ENCODE measurements around the gene SLC38A1.
"Not testable (repeated sequence)": the region's sequence is repeated elsewhere in the genome, so short reads cannot be mapped to it uniquely, and the experiment has no call there.

Gene SLC38A1

DNA sequence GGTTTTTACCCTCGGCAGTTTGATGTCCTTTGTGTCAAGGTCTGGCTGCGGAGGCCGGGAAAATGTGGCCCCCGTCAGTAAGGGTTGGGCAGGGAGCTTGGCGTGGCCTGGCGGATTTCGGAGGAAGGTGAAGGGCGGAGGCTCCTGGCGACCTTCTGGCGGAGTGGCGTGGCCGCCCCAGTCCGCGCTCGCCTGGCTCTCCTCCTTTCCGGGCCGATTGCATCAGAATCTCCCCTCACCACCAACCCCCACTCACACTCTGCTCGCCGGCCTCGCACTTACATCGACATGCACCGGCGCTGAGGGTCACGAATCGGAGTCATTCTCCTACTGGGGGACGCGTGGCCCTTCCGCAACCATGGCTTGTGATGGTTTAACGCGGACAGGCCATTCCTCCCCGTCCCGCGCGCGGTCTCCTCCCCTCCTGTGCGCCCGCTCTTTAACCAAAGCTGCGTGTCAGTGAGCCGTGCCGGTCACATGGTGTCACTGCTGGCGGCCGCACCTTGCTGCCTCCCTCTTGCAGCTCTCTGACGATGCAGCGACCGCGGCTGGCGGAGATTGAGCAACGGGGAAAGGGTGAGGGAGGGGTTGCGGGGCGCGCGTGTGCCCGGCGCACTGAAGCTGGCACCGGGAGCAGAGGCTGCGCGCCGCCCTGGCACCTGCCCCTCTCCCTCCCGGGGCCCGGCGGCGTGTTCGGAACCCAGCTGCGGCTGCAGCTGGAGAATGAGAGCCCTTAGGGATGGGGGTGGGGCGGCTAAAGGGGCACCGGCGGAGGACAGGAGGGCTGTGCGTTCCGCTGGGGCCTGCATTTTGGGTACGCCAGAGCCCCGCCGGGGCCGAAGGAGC lies at the start of gene SLC38A1:
Gene SLC38A1, minus strand, starts transcription at position 461 of the 846 bp plus-strand sequence. CDS start 29,243 bp downstream, outside the sequence.
- peak; percentile 92 for DNase-seq

DNA sequence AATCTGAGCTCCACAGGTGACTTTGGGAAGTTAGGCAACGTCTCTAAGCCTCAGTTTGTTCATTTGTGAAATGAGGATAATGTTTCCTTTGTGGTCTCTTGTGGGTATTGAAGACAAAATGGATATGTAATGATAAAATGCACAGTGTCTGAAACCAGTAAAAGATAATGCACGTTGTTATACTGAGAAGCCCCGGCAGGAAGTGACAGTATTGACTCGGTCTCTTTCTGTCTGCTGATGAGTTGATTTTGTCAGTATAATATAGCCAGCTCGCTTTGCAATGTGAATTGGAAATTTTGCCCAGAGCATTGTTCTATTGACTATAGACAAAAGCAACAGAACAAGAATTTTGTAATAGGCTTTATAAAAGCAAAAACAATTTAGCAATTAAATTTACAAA lies 49.2 kb upstream of the SLC38A1 start:
- DNase-seq, result peak; percentile 28

DNA sequence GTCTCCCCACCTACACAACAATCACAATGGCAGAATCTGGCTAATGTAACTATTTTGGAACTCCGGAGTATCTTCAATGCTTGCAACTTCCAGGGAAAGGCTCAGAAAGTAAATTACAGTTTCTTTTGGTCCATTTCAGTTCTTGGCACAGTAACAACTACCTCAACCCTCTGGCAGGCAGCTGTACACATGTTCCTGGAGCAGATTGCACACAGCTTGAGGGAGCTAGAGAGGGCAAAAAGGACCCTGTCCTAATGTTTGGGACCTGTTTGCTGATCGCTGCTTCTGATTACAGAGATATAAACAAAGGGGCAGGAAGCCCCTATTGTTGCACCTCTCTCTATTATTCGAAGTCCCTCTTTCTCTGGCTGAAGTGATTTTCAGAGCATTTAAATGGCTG lies 35.2 kb upstream of the SLC38A1 start:
- DNase-seq, result no peak

DNA sequence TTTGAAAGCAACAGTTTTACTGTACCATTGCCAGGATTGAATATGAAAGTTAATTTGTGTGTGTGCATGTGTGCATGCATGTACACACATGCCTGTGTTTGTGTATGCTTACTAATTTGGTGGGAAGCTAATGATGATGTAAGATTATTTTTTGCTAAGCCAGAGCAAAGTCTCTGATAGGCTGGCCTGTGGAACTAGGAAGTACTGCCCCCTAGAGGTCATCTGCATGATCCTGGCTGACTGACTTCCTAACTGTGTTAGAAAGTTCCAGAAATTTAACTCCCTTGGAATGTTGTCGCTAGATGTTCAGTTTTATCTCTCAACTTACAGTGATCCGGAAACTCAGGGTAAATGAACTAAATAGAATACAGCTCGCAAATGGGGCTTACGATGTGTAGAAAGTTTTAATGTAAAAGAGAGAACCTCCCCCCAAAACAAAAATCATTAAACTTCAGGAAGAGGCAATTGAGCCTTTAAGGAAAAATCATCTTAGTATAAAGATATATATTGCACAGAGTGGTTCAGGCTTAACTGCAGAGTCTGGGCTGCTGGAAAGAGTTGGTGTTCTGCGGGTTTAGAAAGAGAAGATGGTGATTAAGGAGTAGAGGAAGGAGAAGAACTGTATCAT lies 34.3 kb upstream of the SLC38A1 start:
- peak; percentile 66 for DNase-seq

DNA sequence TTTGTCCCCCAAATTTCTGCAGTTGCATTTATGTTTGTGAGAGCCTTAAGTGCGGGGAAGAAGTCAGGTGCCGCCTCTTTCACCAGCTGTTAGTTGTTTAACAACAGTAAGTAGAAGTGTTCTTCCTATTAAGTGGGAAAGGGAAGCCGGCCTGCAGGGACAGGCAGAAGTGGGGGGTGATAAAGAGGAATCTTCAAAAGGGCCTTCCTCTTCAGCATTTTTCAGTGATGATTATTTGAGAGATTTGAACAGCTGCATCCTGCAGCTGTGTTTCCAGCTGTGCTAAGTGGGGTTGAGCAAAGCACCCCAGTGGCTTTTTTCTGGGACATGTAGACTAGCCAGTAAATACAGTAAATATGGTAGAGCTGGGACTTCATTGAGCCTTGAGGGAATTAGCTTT lies 32.1 kb upstream of the SLC38A1 start:
- DNase-seq, result peak; percentile 55

DNA sequence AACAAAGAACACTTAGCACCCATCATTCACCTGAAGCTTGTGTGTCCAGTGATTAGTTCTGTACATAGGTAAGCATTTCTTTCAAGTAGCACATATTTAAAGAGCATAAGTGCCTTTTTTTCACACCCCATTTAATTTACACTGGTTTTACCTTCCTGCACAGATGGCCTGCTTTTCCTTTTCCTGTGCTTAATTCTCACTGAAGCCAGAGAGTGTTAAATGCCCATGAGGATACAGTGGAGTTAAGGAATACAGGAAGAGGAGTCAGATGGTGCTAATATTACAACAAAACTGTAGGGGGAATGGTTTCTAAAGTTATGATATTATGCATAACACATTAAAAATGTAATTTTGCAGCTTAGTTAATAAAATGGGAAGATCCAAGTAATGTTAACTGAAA lies 31.0 kb upstream of the SLC38A1 start:
- DNase-seq, result no peak

DNA sequence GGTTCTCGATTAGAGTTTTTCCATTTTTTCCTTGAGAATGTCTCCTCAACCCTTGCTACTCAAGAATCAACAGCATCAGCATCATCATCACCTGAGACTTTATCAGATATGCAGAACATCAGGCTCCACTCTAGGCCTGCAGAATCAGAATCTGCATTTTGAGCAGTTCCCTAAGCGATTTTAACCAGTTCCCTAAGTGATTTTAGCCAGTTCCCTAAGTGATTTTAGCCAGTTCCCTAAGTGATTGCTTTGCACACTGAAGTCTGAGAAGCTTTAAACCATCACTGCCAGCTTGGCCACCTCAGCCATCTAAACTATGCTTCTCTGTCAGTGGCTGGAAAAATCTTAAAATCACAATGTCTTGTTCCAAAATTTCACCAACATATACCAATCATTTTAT lies 29.4 kb upstream of the SLC38A1 start:
- no peak for DNase-seq

DNA sequence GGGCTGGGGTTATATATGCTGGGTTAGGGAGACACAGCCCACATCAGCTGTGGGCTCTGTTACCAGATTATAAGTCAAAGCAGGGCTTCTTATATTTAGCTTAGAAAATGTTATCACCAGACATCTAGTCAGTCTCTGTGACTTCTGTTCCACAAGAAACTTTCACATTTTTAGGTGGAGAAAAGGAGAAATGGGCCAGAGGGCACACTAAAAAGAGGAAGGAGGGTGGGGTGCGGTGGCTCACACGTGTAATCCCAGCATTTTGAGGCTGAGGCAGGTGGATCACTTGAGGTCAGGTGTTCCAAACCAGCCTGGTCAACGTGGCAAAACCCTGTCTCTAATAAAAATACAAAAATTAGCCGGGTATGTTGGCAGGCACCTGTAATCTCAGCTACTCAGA lies 28.0 kb upstream of the SLC38A1 start:
- DNase-seq, result no peak

DNA sequence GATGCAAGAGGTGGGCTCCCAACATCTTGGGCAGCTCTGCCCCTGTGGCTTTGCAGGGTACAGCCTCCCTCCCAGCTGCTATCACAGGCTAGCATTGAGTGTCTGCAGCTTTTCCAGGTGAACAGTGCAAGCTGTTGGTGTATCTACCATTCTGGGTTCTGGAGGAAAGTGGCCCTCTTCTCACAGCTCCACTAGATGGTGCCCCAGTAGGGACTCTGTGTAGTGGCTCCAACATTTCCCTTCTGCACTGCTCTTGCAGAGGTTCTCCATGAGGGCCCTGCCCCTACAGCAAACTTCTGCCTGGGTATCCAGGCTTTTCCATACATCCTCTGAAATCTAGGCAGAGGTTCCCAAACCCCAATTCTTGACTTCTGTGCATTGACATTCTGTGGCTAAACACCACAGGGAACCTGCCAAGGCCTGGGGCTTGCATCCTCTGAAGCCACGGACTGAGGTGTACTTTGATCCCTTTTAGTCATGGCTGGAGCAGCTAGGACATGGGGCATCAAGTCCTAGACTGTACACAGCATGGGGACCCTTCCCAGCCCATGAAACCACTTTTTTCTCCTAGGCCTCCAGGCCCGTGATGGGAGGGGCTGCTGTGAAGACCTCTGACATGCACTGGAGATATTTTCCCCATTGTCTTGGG lies 24.0 kb upstream of the SLC38A1 start:
- no peak for DNase-seq

DNA sequence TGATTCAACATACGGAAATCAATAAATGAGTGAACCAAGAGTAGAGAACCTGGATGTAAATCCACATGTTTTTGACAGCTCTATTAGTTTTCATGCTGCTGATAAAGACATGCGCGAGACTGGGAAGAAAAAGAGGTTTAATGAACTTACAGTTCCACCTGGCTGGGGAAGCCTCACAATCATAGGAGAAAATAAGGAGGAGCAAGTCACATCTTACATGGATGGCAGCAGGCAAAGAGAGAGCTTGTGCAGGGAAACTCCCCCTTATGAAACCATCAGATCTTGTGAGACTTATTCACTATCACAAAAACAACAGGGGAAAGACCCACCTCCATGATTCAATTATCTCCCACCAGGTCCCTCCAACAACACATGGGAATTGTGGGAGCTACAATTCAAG lies 23.1 kb upstream of the SLC38A1 start:
- DNase-seq, result not testable (repeated sequence)

DNA sequence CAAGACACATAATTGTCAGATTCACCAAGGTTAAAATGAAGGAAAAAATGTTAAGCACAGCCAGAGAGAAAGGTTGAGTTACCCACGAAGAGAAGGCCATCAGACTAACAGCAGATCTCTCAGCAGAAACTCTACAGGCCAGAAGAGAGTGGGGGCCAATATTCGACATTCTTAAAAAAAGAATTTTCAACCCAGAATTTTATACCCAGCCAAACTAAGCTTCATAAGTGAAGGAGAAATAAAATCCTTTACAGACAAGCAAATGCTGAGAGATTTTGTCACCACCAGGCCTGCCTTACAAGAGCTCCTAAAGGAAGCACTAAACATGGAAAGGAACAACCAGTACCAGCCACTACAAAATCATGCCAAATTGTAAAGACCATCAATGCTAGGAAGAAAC lies 16.3 kb upstream of the SLC38A1 start:
- not testable (repeated sequence) for DNase-seq

DNA sequence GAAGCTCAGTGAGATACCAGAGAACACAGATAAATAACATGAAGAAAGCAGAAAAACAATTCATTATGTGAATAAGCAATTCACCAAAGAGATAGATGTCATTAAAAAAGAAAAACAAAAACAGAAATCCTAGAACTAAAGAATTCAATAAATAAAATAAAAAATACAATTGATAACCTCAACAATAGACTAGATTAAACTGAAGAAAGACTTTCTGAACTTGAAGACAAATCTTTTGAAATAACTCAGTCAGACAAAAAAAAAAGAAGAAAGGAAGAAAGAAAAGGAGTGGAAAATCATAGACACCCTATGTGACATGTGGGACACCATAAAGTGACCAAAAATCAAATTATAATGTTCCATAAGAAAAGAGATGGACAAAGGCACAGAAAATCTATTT lies 14.0 kb upstream of the SLC38A1 start:
- no peak for DNase-seq

DNA sequence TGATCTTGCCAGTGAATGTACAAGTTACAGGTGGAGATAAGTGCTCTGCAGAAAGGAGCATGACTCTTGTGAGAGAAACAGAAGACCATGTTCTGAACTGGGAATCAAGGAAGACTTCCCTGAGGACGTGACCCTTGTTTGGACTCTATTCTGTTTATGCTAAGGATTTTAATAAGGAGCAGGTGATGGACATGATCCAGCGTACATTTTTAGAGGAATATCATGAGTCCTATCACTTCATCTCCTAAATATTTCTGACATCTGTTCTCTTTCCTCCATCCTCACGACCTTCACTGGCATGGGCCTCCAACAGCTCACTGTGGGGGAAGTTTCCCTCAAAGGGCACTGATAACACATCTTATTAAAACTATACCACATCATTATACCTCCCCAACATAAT lies 7.9 kb upstream of the SLC38A1 start:
- no peak for DNase-seq

DNA sequence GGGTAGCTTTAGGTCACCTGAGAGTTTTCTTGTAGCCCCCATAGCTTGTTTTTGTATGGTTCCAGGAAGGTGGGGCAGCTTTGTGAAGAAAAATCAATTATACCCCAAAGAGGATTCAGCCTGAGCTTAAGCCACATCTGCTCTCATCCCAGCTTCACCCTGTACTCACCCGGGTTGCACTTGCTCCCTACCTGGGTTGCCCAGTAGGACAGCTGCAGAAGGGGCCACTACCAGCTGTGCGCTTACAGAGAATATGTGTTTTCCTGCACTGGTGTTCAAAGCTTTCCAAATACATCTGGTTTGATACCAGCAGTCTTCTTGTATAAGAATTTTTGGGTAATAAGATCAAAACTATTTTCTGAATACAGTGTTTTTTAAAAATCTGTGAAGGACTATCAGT lies 3.0 kb upstream of the SLC38A1 start:
- DNase-seq, result no peak

DNA sequence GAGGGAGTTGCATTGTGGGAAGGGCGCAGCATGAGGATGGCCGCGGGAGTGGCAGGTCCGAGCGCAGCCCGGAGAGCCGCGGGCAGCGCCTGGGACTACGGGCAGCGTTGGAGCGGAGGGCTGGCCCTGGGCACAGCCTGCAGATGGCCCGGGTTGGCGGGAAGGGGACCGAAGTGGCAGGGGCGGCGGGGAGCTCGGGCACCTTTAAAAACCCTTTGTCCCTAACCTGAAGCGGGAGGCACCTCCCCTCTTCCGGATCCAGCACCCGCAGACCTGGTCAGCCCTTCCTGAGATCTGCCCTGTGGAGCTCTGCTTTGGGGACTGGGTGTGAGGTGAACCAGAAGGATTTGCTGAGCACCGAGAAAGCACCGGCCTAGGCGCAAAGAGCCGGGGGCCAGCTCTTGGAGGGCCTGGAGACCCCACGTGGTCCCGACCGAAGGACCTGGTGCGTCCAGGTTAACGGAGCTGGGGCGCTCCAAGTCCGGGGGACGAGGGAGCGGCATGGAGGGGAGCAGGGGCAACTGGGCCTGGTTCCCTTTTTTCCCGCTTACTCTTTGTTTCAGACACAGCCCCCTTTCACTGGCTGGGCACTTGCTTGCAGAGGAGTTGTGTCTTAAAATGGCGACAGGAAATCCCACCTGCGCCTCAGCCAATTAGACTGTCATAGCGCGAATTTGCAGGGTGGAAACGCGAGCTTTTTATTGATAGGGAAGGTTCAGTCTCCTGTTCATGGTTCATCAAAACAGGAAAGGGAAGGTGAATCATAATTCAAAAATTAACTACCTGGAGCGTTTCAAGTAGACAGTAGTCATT lies 792 bp upstream of the SLC38A1 start:
- peak; percentile 64 for DNase-seq

DNA sequence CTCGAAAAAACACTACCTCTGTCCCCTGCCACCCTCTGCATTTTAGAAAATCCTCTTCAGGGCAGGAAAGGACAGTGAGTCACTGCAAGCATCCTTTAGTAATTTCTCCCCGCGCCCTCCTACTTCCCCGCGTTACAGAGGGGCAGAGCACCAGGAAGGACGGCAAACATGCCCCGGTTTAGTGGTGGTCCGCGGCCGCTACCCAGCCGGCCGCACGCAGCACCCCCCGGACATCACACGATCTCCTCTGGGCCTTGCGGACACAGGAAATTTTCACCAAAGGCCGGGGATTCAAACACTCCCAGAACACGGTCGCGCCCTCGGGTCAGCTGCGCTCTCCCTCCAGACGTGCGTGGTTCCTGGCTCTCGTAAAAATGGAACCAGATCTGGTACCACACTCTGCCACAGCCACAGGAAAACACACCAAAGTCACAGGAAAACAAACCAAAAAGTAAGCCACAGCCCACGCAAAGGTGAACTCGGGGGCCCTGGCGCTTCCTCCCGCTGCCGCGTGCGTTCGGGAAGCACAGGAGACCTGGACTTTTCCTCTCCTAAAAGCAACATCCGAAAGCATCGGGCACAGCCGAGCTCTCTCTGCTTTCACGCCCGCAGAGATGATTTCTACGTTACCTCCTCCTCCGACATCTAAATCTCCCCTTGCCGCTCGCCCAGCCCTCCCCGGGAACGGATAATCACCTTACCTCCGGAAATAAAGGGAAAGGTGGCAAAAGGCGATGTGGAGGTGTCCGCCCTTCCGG lies 839 bp downstream of the SLC38A1 start:
- no peak for DNase-seq

DNA sequence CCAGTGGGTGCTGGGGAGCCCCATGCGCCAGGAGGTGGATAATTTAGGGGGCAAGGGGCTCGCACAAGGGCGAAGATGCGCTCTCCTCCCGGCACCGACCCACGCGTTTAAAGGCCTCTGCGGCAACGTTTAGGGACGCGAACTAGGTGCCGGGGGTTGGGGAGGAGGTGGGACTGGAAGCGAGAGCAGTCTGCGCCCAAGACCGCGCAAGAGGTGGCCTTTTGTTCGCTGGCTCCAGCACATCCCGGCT lies 1.3 kb downstream of the SLC38A1 start:
- peak; percentile 62 for DNase-seq

DNA sequence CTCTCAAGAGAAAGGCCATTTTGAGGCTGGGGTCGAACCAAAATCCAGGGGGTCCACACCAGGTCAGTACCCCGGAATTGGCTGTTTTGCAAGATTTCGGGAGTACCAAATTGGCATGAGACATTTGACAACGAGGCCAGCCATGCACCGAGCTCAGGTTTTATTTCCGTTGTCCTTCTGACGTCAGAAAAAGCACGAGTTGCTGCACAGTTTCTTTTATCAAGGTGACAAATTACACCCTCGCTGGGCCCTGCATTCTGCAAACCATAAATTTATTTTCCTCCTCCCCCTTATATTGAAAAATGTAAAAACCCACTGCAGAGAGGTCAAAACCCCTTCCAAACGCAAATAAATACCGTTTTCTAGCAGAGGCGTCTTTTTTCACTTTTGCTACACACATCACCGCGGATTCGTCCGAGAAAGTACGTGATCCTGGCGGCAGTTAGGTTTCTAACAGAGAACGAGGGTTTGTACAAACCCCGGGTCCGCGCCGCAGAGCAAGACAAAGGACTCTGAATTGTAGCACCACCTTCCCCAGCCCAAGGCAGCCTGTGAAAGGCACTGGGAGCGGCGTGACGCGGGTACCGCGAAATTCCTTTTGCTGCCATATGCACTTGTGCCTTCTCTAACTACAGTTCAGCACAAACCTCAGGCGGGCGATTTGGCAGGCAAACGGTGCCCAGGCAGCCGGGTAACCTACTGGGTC lies 1.8 kb downstream of the SLC38A1 start:
- DNase-seq, result peak; percentile 77

DNA sequence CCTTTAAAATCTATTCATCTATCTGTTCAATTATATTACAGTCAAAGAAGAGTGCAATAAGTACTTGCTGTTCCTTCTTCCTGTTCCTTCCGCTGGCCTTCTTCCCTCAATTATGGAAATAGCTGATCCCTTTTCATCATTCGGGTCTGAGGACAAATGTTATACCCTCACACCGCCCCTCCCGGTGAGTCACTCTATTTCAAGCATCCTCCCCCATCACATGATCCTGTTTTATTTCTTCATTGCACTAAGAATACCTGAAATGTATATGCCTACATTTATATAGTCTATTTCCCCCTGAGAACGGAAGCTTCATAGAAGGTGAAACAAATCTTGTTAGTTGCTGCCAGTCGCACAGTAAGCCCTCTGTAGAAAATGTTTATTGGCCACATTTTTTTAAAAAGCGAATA lies 2.5 kb downstream of the SLC38A1 start:
- DNase-seq, result peak; percentile 57

DNA sequence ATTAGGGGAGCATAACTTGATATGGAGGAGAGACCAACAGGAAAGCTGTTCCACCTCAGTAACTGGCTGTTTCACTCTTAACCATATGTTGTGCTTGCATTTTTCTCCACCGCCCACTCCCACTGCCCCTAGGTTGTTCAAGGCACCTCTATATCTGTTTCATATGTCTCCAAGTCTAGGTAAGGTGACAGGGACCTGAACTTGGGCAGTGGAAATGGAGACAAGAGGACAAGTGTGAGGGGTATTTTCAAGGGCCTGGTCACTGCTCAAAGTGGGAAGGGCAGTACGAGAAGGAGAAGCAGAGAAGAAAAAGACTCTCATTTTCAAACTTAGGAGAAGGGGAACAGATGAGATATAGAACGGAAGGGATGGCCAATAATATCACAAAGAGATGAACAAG lies 3.1 kb downstream of the SLC38A1 start:
- DNase-seq, result no peak

DNA sequence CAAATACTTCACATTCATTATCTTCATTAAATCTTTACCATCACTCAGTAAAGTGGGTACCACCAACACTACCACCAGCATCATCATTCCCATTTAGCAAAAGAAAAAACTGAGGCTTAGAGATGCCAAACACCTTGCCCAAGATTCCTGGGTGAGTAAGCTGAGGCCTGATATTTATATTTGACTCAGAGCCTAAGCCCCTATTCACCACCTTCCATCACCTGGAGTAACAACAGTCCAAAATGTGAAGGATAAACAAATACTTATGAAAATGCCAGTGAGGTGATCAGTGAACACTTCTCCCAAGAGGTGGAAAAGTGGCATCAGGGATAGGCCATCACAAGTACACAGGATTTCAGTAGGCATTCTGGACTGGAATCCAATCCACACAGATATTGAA lies 3.7 kb downstream of the SLC38A1 start:
- DNase-seq, result no peak

DNA sequence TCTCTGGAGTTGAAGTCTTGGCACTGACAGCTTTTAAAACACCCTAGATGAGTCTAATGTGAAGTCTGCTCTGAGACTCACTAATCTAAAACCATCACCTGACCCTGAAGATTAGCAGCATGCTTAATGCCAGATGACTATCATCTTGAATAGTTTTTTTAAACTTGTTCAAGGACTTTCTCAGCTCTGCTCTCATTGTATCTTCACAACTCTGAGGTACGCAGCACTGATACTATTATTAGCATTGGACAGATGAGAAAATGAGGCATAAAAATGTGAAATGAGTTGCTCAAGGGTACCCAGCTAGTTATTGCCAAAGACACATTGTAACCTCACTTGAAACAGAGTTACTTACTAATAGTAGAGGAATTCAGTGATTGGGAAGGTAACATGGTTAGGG lies 4.8 kb downstream of the SLC38A1 start:
- peak; percentile 29 for DNase-seq
